Measurements from ENCODE around the gene SEMA7A.
"Not testable (repeated sequence)": the region's sequence is repeated elsewhere in the genome, so short reads cannot be mapped to it uniquely, and the experiment has no call there.

SEMA7A gene

DNA sequence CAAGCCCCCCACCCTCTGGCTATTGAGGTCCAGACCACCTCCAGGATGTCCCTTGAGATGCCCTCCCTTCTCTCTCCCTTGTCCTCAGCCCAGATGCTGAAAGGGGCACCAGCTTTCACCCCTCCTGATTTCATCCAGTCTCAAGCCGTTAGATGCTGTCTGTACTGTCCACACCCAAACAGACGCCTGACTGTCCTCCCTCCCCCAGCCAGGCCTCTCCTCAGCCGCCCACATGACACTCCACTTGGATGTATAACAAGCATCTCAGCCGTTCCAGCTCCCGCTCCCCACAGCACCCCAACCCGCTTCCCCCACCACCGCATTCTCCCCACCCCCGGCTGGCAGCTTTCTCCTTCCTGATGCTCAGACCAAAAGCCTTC, 41.3 kb downstream of the SEMA7A start:
- peak; percentile 63 for DNase-seq (ENCODE audit: low read depth)
- no peak overlapping the region for H3K4me3 ChIP-seq (ENCODE audit: low read length)
- TF ChIP-seq, protein P1, sequence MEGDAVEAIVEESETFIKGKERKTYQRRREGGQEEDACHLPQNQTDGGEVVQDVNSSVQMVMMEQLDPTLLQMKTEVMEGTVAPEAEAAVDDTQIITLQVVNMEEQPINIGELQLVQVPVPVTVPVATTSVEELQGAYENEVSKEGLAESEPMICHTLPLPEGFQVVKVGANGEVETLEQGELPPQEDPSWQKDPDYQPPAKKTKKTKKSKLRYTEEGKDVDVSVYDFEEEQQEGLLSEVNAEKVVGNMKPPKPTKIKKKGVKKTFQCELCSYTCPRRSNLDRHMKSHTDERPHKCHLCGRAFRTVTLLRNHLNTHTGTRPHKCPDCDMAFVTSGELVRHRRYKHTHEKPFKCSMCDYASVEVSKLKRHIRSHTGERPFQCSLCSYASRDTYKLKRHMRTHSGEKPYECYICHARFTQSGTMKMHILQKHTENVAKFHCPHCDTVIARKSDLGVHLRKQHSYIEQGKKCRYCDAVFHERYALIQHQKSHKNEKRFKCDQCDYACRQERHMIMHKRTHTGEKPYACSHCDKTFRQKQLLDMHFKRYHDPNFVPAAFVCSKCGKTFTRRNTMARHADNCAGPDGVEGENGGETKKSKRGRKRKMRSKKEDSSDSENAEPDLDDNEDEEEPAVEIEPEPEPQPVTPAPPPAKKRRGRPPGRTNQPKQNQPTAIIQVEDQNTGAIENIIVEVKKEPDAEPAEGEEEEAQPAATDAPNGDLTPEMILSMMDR (conservative IDR thresholded peaks at IDR 0.05; ENCODE audit: low read length) = no peak

DNA sequence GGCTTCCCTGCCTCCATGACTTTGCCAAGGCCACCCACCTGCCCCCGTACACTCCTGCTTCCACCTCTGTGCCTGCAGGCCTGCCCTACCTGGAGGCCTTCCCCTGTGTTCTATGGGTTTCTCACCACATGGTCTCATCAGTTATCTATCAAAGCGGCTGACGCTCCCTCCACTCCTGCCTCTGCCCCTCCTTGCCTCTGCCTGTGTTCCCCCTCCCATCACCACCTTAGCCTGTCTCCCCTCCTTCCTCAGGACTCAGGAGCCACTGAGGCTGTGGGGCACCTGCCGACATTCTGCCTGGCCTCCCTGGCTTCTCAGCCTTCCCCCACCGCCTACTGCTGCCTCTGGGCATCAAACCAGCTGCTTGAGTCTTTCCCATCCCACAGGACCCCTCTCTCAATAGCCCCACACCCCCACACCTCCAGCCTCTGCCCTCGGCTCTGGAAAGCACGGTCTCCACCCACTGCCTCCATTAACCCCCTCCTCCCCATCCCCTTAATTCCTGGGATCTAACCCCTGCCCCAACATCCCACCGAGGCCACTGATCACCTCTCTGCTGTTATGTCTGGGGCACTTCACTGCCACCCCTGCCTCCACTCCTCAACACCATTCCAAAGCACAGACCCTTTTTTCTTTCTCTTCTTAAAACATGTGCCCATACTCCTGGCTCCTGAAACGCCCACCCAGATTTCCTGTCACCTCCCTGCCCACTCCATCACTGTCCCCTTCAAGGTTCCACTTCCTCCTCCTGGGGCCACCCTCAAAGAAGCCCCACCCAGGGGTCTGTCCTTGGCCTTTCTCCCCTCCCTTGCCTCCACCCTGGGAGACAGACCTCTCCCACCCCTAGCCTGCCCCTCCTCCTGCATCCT, 41.9 kb downstream of the SEMA7A start:
- no peak overlapping the region for H3K4me3 ChIP-seq (ENCODE audit: low read length)
- TF ChIP-seq, protein P1 (conservative IDR thresholded peaks at IDR 0.05; ENCODE audit: low read length) = no peak
- no peak for DNase-seq (ENCODE audit: low read depth)

DNA sequence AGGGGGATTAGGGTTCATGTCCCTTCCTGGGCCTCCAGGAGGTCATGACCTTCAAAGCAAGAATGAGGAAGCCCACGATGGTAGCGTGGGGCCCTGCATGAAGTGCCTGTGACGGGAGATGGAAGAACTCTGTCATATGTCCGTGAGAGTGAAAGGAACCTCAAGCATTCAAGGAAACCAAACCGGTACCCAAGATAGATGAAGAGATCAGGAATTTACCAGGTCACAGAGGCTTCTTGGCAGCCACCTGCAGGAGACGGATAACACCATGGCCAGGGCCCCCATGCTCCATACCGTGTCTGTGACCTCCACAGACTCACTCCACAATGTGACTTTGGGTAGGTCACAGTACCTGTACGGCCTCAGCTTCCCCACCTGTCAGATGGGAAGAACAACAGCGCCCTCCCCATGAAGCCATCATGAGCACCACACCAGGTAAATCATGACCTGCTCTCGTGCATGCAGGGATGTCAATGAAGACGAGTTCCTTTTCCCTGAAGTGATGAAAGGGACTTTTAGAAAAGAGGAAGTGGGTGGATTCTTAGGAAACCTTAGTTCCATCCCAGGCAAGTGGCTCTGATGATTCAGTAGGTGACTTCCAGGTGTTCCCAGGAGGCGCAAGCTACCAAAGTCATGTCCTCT, 43.0 kb downstream of the SEMA7A start:
- DNase-seq (ENCODE audit: low read depth) = no peak
- H3K4me3 ChIP-seq (ENCODE audit: low read length) = no peak overlapping the region
- TF ChIP-seq, protein P1 (conservative IDR thresholded peaks at IDR 0.05; ENCODE audit: low read length) = no peak

DNA sequence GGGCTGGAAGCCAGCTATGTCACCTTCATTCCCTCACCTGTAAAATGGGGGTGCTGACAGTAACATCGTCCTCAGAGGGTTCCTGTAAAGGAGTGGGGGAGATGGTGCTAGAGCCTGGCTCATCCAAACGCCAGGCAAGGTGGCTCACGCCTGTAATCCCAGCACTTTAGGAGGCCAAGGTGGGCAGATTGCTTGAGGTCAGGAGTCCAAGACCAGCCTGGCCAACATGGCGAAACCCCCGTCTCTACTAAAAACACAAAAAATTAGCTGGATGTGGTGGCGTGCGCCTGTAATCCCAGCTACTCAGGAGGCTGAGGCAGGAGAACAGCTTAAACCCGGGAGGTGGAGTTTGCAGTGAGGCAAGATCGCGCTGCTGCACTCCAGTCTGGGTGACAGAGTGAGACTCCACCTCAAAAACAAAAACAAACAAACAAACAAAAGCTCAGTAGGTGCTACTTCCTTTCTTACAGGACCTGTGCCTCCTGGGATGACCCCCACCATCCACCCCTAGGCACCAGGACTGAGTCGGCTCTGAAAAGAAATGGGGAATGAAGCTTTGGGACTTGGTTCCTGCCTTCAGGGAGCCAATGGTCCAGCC, 43.6 kb downstream of the SEMA7A start:
- not testable (repeated sequence) for DNase-seq (ENCODE audit: low read depth); H3K4me3 ChIP-seq (ENCODE audit: low read length)

GRCh38 chr15:74389241-74390048, 44.3 kb downstream of the SEMA7A start:
- TF ChIP-seq, protein P1 (conservative IDR thresholded peaks at IDR 0.05; ENCODE audit: low read length) = no peak

DNA sequence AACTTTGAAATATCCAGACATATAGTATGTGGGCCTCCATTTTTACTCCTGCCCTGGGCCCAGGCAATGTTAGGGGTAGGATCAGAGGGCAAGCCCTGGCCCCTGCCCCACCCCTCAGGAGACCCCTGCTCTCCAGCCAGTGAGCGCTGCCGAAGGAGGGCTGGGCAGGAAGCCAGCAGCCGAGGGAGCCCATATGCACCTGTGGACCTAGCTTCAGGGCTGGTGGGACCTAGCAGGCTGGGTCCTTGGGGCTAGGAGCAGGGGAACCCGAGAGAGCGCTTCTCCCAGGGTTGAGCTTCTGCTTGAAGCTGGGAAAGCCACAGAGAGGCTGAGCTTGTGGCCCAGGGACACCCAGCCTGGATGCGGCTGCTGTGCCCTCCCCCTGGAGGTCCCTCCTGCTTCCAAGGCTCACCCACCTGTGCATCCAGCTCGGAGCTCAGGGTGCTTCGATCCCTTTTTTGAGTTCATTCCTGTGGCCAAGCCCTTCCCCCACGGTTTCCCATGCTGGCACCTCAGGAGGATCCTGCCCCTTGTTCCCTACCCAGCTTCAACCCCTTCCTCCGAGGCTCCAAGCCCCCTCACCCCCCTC, 45.3 kb downstream of the SEMA7A start:
- TF ChIP-seq, protein P1 (conservative IDR thresholded peaks at IDR 0.05; ENCODE audit: low read length) = no peak
- no peak overlapping the region for H3K4me3 ChIP-seq (ENCODE audit: low read length)
- no peak for DNase-seq (ENCODE audit: low read depth)

More at GRCh38 chr15:74389241-74390048, 44.3 kb downstream of the SEMA7A start:
- DNase-seq (ENCODE audit: low read depth) = no peak
- H3K4me3 ChIP-seq (ENCODE audit: low read length) = no peak overlapping the region
